Choroid plexus epithelial cell (primary cell): Measurements from ENCODE around the gene POLR3E.

Source experiments
- DNase-seq: peaks from one replicate; pipeline ENCODE4 v3.0.0-alpha.2; 2010; ENCODE audit warnings: low read depth
- H3K4me3 ChIP-seq: 2 replicates; pipeline ENCODE4 v1.5.1; 2011; ENCODE audit warnings: low read depth, mild to moderate bottlenecking, control low read depth, low read length, moderate library complexity
- TF ChIP-seq, protein P1 (sequence below): conservative IDR thresholded peaks from 2 replicates; pipeline ENCODE4 v1.5.1; 2011; ENCODE audit warnings: low read depth, mild to moderate bottlenecking, control low read depth, inconsistent platforms, low read length, moderate library complexity

The POLR3E gene

DNA sequence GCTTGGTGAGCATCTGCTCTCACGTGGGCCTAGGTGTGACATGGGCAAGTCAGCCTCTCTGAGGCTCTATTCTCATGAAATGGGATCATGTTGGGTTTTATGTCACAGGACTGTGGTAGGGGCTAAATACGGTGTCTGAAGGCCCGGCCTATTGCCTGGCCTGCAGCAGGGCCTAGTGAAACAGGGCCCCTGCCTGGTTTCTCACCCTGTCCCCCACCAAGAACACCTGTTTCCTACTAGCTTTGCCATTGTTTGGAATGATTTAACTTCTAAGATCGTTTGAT, 29.1 kb downstream of the POLR3E start:
- TF ChIP-seq, protein P1, sequence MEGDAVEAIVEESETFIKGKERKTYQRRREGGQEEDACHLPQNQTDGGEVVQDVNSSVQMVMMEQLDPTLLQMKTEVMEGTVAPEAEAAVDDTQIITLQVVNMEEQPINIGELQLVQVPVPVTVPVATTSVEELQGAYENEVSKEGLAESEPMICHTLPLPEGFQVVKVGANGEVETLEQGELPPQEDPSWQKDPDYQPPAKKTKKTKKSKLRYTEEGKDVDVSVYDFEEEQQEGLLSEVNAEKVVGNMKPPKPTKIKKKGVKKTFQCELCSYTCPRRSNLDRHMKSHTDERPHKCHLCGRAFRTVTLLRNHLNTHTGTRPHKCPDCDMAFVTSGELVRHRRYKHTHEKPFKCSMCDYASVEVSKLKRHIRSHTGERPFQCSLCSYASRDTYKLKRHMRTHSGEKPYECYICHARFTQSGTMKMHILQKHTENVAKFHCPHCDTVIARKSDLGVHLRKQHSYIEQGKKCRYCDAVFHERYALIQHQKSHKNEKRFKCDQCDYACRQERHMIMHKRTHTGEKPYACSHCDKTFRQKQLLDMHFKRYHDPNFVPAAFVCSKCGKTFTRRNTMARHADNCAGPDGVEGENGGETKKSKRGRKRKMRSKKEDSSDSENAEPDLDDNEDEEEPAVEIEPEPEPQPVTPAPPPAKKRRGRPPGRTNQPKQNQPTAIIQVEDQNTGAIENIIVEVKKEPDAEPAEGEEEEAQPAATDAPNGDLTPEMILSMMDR, result no peak
- H3K4me3 ChIP-seq, result no peak overlapping the region
- DNase-seq, result no peak

DNA sequence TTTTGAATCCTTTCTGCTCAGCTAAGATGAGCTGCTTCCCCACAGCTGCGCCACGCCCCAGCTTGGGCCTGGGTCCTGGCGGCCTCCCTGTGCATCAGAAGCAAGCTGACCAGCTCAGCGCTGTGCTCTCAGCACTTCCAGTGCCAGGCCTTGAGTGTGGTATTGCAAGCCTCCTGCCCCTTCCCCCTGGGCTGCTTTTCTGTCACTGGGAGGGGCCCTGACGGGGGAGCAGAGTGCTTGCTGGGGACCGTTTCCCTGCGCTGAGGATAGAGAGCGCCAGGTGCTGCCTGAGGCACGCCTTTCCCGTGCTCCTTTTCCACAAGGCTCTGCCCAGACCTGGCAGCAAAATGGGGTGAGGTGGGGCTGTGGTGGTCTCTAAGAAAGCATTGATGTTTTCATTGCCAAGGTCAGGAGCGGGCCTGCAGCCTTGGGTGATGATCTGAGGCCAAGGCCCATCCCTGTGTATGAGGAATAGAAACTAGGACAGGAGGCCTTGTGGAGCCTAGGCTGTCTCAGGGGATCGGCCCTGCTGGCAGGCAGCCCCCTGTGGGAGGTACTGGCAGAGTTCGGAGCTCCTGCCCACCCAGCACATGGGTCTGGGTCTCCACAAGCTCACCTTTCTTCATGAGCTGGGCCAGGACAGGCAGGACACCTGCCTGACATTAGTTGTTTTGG, 29.7 kb downstream of the POLR3E start:
- TF ChIP-seq, protein P1, result no peak
- no peak overlapping the region for H3K4me3 ChIP-seq
- DNase-seq, result no peak

DNA sequence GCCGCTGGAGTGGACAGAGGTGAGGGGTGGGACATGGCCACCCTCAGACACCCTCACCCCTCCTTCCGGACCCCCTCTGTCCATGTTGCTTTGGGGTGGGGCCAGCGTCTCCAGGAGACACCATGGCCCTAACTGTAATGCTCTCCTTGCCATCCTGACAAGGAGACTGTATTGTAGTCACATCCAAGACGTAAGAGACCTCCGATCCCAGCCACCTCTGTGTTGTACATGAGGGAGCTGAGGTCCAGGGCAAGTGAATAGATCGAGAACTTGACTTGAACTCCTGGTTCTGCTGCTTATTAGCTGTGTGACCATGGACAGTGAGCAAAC, 30.2 kb downstream of the POLR3E start:
- TF ChIP-seq, protein P1, result no peak
- DNase-seq, result no peak

DNA sequence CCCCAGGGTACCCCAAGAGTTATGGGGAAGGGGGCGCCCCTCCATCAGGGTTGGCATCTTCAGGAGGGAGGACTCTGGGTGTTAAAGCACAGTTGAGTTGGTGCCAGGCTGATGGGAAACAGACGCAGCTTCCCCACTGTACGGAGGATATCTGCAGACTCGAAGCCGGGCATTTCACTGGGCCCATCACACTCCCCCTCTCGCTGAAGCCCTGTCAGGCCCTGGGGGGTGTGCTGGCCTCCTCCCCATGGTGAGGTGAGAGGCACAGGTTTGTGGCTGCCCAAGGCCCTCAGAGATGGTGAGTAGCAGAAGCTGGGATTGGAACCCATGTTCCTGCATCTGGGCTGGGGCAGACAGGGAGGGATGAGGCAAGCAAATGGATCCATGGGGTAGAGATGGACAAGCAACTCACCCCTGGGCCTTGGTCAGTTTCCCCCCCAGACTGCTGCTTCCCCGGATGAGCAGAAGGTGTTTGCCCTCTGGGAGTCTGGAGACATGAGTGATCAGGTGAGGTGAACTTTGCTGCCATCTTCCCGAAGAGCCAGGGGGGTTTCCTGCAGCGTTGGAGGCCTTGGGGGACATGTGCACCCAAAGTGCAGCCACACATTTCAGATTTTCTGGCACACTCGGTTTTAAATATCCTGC, 31.0 kb downstream of the POLR3E start:
- TF ChIP-seq, protein P1, result no peak
- DNase-seq, result no peak
- no peak overlapping the region for H3K4me3 ChIP-seq

More for the DNA sequence above, 30.2 kb downstream of the POLR3E start:
- H3K4me3 ChIP-seq, result no peak overlapping the region

DNA sequence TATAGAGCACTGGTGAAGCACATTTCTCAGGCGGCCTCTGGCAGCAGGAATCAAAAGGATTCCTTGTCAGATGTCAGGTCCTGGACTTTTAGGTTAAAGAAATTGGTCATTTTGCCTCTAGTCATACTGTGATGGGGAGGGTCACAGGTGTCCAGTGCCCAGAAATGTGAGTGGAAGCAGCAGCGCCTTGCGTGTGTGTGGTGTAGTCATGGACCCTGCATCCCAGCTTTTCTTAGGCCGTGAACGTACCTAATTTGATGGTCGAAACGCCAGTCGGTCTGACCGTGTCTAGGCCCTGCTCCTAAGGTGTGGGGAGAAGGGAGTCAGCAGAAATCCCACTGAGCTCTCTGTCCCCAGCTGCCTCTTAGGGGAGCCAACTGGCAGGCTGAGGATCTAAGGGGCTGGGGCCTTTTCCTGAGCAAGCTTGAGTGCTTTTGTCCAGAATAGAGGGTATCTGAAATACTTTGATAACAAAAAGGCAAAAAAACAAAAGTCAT, 32.0 kb downstream of the POLR3E start:
- no peak overlapping the region for H3K4me3 ChIP-seq
- DNase-seq, result no peak
- TF ChIP-seq, protein P1, result no peak

DNA sequence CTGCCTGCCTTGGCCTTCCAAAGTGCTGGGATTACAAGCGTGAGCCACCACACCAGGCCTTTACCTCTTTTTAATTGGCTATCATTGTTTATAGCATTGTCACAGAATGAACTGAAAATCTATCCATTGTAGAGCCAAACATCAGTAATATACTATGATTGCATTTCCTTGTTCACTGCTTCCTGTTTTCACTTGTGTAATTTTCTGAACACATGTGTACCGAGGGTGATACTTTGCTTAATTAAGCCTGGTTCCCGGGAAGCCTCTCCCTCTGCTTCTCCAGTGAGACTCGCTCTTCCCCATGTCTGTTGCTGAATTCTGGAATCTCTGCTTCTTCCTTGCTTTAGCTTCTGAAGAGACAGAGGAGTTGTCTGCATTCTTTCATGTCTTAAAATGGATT, 33.1 kb downstream of the POLR3E start:
- H3K4me3 ChIP-seq, result no peak overlapping the region
- TF ChIP-seq, protein P1, result no peak
- DNase-seq, result no peak

DNA sequence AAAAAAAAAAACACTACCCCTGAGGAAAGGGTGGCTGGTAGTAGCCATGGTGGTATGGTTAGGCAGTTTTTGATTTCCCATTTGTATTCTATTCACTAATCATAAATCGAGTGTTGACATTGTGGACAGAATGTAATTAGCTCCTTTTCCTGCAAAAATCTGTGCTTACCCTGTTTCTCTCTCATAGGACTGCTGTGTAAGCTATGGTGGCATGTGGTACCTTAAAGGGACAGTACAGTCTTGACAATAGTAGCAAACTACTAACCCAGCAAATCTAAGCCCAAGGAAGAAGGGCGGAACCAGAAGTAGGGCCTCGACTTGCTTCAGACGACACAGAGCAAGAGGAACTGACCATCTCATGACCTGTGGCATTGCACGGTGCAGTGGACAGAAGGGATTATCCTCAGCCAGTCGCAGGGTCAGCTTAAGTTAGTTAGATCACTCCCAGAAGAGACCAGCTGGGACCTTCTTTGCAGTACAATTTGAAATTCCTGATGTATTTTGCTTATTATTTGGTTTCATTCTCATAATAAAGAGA, 36.3 kb downstream of the POLR3E start:
- DNase-seq, result no peak
- TF ChIP-seq, protein P1, result no peak
- H3K4me3 ChIP-seq, result no peak overlapping the region
